ENCODE measurements around the gene NENF. TPM values are rescaled to one million over a fixed set of nuclear protein-coding genes. Genes with fewer than 3 reads are reported as not detected.

The NENF gene
- polyA plus RNA-seq, 3 donors = 32.9 to 37.6 (median 36.9) TPM

GRCh38 chr1:212415107-212415841, 17.4 kb upstream of the NENF start:
- no peak for DNase-seq

GRCh38 chr1:212421165-212421564, 11.6 kb upstream of the NENF start:
- no peak for DNase-seq

GRCh38 chr1:212423879-212424278, 8.8 kb upstream of the NENF start:
- no peak for DNase-seq

- no peak for DNase-seq
Observed at GRCh38 chr1:212428496-212428895, 4.2 kb upstream of the NENF start.

GRCh38 chr1:212430416-212430815, 2.3 kb upstream of the NENF start:
- DNase-seq = no peak

GRCh38 chr1:212430955-212431394, 1.7 kb upstream of the NENF start:
- DNase-seq = no peak

DNA sequence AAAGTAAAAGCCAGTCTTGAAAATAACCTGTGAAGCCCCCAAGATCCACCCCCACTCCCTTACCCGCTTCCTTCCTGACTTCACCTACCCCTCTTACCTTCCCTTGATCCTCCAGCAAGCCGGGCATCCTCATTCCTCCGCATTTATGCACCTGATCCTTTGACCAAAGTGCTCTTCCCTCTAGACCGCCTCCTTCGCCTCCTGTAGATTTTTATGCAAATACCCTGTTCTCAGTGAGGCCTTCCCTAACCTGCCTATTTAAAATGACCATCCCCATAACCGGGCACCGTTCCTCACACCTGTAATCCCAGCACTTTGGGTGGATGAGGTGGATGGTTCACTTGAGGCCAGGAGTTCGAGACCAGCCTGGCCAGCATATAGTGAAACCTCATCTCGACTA, 1.1 kb upstream of the NENF start:
- no peak for DNase-seq

DNA sequence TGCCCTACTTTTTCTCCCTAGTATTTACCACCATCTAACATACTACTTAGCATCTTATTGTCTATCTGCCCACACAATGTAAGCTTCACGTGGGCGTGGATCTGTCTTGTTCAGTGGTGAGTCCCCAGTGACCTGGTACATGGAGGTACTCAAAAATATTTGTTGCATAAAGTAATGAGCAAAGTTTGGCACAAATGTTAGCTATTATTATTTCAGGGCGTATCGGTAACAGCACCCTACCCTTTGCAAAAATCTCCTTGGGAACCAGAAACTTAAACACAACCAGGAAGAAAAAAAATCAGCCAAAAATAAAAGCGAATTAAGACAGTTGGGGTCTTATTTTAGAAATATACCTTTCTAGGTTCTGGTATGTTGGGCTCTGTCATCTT, 454 bp upstream of the NENF start:
- DNase-seq = no peak

GRCh38 chr1:212433577-212434462, 1.1 kb downstream of the NENF start:
- no peak for DNase-seq

GRCh38 chr1:212434992-212435391, 2.3 kb downstream of the NENF start:
- no peak for DNase-seq

- DNase-seq = no peak
Observed at GRCh38 chr1:212437179-212437798, 4.6 kb downstream of the NENF start.

DNA sequence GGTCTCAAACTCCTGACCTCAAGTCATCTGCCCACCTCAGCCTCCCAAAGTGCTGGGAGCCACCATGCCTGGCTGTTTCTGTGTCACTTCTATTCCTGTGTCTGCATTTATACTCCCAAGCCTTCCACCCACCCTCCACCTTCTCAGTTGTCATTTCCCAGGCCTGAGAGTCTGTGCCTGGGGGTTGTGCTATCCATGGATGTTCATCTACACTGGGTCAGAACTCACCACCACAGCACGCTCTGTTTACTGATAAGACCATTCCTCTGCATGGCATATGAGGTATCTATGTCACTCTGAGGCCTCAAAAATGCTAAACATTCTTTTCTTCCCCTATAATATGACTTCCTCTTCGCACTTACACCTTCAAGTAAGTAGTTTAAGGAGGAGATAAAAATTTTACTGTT, 6.1 kb downstream of the NENF start:
- DNase-seq = no peak

GRCh38 chr1:212440419-212440818, 7.7 kb downstream of the NENF start:
- no peak for DNase-seq

DNA sequence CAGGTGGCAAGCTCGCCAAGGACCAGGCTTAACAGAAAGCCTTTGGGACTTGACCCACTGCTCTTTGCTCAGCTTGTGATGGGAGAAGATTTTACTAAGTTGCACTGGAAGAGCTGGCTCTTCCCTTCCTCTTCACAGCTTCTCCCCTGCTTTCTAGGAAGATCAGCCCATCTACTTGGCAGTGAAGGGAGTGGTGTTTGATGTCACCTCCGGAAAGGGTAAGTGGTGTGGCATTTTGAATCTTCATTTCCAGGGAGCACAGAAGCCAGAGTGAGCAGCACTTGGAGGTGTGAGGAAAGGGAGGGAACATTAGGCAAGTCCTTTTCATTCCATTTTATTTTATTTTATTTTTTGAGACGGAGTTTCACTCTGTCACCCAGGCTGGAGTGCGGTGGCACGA, 9.7 kb downstream of the NENF start:
- DNase-seq = no peak

DNA sequence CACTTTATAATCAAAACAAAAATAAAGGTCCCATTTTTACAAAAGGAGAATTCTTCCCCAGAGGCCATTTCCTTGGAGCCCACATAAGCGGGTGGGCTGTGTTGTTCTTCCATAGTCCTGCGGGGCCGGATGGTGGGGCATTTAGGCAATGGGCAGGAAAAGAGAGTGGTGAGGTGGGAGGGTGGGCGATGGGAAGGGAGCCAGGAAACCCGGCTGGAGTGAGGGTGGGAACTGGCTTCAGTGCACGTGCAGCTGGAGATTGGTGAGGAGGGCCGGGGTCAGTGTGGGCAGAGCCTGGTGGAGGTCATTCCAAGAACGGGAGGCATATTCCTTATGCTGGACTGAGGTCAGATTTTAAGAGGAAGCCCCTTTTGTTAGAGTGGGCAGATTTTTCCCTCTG, 13.6 kb downstream of the NENF start:
- DNase-seq = no peak

DNA sequence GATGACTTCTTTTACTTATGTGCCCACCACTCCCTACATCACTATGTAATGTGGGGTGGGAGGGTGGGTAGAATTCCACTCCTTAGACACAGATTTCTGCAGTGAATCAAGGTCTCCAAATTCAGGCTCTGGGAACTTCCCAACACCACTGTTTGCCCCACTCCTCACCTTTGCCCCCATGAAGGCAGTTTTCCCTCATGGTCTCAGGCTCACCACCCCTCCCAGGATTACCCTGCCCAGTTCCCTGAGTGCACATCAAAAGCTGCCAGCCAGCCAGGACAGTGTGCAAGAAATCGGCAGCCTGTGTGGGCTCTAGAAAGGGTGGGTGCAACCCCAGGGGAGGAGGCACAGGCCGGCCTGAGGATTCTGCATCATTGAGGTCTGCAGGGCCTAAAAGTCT, 14.8 kb downstream of the NENF start:
- DNase-seq = no peak

DNA sequence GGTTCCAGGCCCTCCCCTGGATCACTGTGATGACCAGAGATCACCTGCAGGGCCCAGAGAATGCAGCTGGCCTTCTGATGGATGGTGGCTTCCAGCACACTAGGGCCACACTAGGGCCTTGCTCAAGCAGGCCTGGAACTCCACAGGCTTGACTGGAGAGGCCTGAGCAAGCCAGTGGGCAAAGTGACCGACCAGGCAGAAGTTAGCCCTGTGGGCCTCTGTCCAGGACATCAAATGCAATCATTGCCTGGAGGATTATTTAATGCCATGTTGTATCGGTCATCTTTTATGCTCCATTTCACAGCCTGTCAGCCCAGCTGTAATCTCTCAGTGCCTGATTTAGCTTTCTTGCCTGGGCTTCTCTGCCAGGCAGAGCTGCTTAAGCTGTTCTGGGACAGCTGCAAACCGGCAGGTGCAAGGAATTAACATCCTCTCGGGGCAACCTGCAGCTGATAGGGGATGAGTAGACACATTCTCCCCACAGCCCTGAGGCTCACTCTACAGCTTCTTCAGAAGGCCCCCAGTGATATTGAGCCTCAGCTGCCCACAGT, 17.7 kb downstream of the NENF start:
- no peak for DNase-seq

- no peak for DNase-seq
Observed at GRCh38 chr1:212451416-212452322, 18.9 kb downstream of the NENF start.

GRCh38 chr1:212452323-212453155, 19.8 kb downstream of the NENF start:
- no peak for DNase-seq

- no peak for DNase-seq
Observed at GRCh38 chr1:212453156-212453857, 20.6 kb downstream of the NENF start.

Data from renal pelvis (tissue), 4 donors.